AG10803 (cell line): ENCODE data around the gene KRT39.

Experiments
- DNase-seq: peaks from one replicate; pipeline ENCODE4 v3.0.0; 2010; ENCODE audit warnings: low read depth
- H3K4me3 ChIP-seq: 2 replicates; pipeline ENCODE4 v1.5.1; 2011; ENCODE audit warnings: mild to moderate bottlenecking, low read length, control low read depth
- CTCF ChIP-seq: conservative IDR thresholded peaks from 2 replicates; pipeline ENCODE4 v1.5.1; 2011; ENCODE audit warnings: mild to moderate bottlenecking, low read length, control low read depth, inconsistent platforms

Gene KRT39

DNA sequence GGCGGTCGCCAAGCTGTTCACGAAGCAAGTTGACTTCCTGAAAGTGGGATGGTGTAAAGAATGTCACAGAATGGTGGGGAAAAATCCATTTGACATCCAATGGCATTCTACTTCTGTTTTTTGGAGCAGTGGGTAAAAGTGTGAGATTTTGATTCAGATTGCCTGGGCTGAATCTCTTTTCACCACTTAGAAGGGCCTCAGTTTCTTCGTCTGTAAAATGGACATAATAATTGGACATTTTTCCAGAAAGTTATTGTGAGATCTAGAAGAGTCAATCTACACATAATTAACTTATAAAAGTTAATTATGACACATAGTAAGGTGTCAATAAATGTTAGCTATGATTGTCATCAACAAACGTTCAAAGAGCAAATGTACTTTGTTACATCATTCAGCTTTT is 14.4 kb upstream of the KRT39 start:
- TF ChIP-seq CTCF = no peak
- H3K4me3 ChIP-seq = no peak overlapping the region
- no peak for DNase-seq

- DNase-seq = peak; percentile 51
- no peak for TF ChIP-seq CTCF
- no peak overlapping the region for H3K4me3 ChIP-seq
Observed at GRCh38 chr17:40980596-40980995, 13.8 kb upstream of the KRT39 start.

- no peak for DNase-seq
- TF ChIP-seq CTCF = no peak
- no peak overlapping the region for H3K4me3 ChIP-seq
Observed at GRCh38 chr17:40980117-40980516, 13.4 kb upstream of the KRT39 start.

GRCh38 chr17:40978575-40979151 is 11.9 kb upstream of the KRT39 start:
- TF ChIP-seq CTCF = no peak
- H3K4me3 ChIP-seq = no peak overlapping the region
- no peak for DNase-seq

GRCh38 chr17:40975516-40975915 is 8.8 kb upstream of the KRT39 start:
- TF ChIP-seq CTCF = no peak
- DNase-seq = no peak
- no peak overlapping the region for H3K4me3 ChIP-seq

GRCh38 chr17:40974366-40974765 is 7.6 kb upstream of the KRT39 start:
- DNase-seq = no peak
- TF ChIP-seq CTCF = no peak
- H3K4me3 ChIP-seq = no peak overlapping the region

DNA sequence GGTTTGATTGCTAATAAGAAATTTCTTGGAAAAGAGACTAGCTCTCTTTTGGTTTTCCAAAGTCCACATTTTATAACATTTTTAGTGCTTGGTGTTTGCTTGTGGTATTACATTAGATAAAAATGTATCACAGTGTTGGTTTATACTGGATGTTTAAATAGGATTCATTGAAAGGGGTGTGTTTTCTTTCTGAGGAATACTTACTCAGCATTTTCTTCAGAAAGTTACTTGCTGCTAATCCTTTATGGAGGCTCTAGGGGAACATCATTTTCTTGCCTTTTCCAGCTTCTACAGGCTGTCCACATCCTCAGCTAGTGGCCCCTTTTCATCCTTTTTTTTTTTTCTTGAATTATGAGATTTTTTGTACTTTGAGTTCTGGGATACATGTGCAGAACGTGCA is 834 bp upstream of the KRT39 start:
- no peak overlapping the region for H3K4me3 ChIP-seq
- TF ChIP-seq CTCF = no peak
- no peak for DNase-seq
